Stimulated activated effector memory CD8-positive, alpha-beta T cell treated with anti-CD3 and anti-CD28 coated beads, Interleukin-12 subunit alpha, Interleukin-12 subunit beta, amount 100 ng/mL, for 72 hours (primary cell): ENCODE data around the gene NTSR1.

ENCODE experiments used
- ATAC-seq: fragments of 150-1000 bp; cut with Tn5 transposase; 2 replicates; pipeline ENCODE4 v1.10.0; 2021
- DNase-seq, 2 donors: peaks; one replicate each; pipeline ENCODE4 v3.0.0; 2021 to 2022; ENCODE audit warnings: low spot score in 2 of 2
- H3K27ac Mint-ChIP-seq: one replicate; pipeline ENCODE4 v1.8.0; 2022; ENCODE audit warnings: mild to moderate bottlenecking, mixed read lengths
- H3K36me3 Mint-ChIP-seq: one replicate; pipeline ENCODE4 v1.8.0; 2022; ENCODE audit warnings: mild to moderate bottlenecking, mixed read lengths
- H3K4me1 Mint-ChIP-seq: one replicate; pipeline ENCODE4 v1.8.0; 2022; ENCODE audit warnings: mixed read lengths
- H3K4me3 Mint-ChIP-seq: one replicate; pipeline ENCODE4 v1.8.0; 2022; ENCODE audit warnings: mild to moderate bottlenecking, mixed read lengths
- H3K9me3 Mint-ChIP-seq: one replicate; pipeline ENCODE4 v1.8.0; 2022; ENCODE audit warnings: mixed read lengths

Gene NTSR1

GRCh38 chr20:62696989-62697388, 11.6 kb upstream of the NTSR1 start:
- peaks cover 8% of the 10 kb centered on the region for H3K4me1 Mint-ChIP-seq
- no peaks in the 10 kb centered on the region for H3K9me3 Mint-ChIP-seq
- DNase-seq = no peak
- no peak overlapping the region for H3K4me3 Mint-ChIP-seq
- no peak for ATAC-seq
- no peaks in the 10 kb centered on the region for H3K36me3 Mint-ChIP-seq
- no peak overlapping the region for H3K27ac Mint-ChIP-seq

- no peaks in the 10 kb centered on the region for H3K36me3 Mint-ChIP-seq
- no peaks in the 10 kb centered on the region for H3K9me3 Mint-ChIP-seq
- DNase-seq (no peak), ATAC-seq (no peak)
- peaks cover 8% of the 10 kb centered on the region for H3K4me1 Mint-ChIP-seq
- H3K27ac Mint-ChIP-seq = no peak overlapping the region
- H3K4me3 Mint-ChIP-seq = no peak overlapping the region
Observed at GRCh38 chr20:62697468-62697912, 11.1 kb upstream of the NTSR1 start.

DNA sequence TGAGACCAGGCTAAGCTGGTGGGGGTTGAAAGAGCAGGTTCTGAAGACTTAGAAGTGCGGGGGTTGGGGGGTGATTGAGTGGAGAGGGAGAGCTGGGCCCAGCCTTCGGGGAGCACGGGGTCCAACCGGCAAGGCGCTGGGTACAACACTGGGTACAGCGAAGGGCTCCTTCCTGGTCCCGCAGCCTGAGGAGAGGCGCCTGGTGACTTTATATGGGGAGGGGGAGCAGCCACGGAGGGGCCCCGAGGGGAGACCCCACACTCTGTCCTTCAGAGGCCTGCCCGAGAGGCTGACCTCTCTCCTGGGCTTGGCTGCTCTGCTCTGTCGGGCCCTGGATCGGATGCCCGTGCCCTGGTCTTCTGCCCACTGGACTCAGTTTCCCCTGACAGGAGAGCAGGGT, 10.4 kb upstream of the NTSR1 start:
- H3K4me1 Mint-ChIP-seq = peaks cover 8% of the 10 kb centered on the region
- DNase-seq = no peak
- no peaks in the 10 kb centered on the region for H3K9me3 Mint-ChIP-seq
- H3K27ac Mint-ChIP-seq = no peak overlapping the region
- H3K36me3 Mint-ChIP-seq = no peaks in the 10 kb centered on the region
- H3K4me3 Mint-ChIP-seq = no peak overlapping the region
- no peak for ATAC-seq

DNA sequence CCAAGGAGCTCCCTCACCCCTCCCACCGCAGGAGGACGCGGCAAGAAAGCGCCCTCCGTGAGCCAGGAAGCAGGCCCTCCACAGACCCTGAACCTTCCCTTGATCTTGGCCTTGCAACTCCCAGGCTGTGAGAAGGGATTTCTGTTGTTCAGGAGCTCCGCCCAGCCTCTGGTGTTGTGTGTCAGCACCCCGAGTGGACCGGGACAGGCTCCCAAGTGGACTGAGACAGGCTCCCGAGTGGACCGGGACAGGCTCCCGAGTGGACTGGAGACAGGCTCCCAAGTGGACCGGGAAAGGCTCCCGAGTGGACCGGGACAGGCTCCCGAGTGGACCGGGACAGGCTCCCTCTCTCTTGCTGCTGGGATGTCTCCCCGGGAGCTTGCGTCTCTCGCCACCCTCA, 9.3 kb upstream of the NTSR1 start:
- no peaks in the 10 kb centered on the region for H3K36me3 Mint-ChIP-seq
- no peak overlapping the region for H3K4me3 Mint-ChIP-seq
- H3K9me3 Mint-ChIP-seq = no peaks in the 10 kb centered on the region
- H3K27ac Mint-ChIP-seq = no peak overlapping the region
- no peak for DNase-seq
- ATAC-seq = no peak
- peaks cover 15% of the 10 kb centered on the region for H3K4me1 Mint-ChIP-seq

DNA sequence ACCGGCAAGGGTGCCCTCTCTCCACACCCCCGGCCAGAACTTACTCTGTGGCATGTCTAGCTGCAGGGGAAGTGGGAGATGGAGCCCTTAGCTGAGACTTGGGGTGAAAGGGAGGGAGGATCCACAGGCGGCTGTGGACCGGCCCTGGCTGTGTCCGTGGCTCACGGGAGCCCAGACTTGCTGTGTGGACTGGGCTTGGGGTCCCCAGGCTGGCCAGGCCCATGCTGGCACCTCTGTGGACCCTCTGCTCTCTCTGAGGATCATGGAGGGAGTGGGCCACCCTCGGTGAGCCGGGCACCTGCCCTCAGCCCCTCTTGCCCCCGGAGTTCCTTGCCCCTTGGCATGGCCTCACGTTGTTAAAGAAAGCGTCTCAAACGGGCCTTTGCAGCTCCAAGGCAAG, 8.9 kb upstream of the NTSR1 start:
- Mint-ChIP-seq H3K4me3 (no peak overlapping the region), H3K36me3 (no peaks in the 10 kb centered on the region), H3K27ac (no peak overlapping the region), H3K9me3 (no peaks in the 10 kb centered on the region), H3K4me1 (peaks cover 19% of the 10 kb centered on the region)
- ATAC-seq (no peak), DNase-seq (no peak)

- no peak overlapping the region for H3K27ac Mint-ChIP-seq
- H3K9me3 Mint-ChIP-seq = no peaks in the 10 kb centered on the region
- DNase-seq (no peak), ATAC-seq (no peak)
- no peaks in the 10 kb centered on the region for H3K36me3 Mint-ChIP-seq
- H3K4me3 Mint-ChIP-seq = no peak overlapping the region
- peaks cover 20% of the 10 kb centered on the region for H3K4me1 Mint-ChIP-seq
Observed at GRCh38 chr20:62700261-62700930, 8.2 kb upstream of the NTSR1 start.

DNA sequence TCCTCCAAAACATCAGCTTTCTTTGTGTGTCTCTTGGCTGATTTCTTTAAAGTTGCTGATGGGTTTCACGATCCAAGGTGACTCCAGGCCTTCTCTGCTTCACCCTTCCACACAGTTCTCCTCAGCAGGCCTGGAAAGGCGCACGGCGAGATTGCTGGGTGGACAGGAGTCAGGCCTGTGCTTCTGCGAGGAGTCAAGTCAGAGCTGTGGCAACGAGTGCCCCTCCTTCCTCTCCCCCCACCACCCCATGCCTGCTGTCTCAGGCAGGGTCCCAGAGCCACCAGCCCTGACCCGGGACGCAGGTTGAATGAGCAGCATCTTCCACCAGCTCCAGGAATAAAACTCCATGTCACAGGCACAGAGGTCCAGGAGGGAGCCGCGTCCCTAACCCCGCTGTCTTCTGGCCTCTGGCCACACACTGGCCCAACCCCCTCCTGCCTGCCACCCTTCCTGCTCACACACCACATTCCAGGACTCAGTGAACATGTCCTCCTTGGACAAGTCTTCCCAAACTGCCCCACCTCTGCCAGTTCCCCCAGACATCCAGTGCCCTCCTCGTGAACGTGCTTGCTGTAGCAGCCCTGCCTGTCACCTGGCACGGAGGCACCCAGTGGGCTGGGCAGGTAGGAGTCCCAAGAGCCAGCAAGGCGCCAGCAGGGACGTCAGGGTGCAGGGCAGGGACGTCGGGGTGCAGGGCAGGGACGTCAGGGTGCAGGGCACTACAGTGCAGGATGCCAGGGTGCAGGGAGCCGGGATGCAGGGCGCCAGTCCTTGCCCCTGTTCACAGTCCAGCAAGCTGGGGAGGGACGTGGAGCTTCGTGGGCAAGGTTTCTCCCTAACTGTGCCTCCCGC, 7.2 kb upstream of the NTSR1 start:
- H3K36me3 Mint-ChIP-seq = no peaks in the 10 kb centered on the region
- no peak overlapping the region for H3K4me3 Mint-ChIP-seq
- H3K27ac Mint-ChIP-seq = peak overlapping the region; percentile 71
- ATAC-seq = no peak
- DNase-seq = no peak
- peaks cover 13% of the 10 kb centered on the region for H3K4me1 Mint-ChIP-seq
- H3K9me3 Mint-ChIP-seq = no peaks in the 10 kb centered on the region

- H3K27ac Mint-ChIP-seq = peak overlapping the region; percentile 71
- peaks cover 13% of the 10 kb centered on the region for H3K4me1 Mint-ChIP-seq
- ATAC-seq (no peak), DNase-seq (no peak)
- no peaks in the 10 kb centered on the region for H3K9me3 Mint-ChIP-seq
- H3K4me3 Mint-ChIP-seq = no peak overlapping the region
- no peaks in the 10 kb centered on the region for H3K36me3 Mint-ChIP-seq
Observed at GRCh38 chr20:62702013-62702300, 6.7 kb upstream of the NTSR1 start.

DNA sequence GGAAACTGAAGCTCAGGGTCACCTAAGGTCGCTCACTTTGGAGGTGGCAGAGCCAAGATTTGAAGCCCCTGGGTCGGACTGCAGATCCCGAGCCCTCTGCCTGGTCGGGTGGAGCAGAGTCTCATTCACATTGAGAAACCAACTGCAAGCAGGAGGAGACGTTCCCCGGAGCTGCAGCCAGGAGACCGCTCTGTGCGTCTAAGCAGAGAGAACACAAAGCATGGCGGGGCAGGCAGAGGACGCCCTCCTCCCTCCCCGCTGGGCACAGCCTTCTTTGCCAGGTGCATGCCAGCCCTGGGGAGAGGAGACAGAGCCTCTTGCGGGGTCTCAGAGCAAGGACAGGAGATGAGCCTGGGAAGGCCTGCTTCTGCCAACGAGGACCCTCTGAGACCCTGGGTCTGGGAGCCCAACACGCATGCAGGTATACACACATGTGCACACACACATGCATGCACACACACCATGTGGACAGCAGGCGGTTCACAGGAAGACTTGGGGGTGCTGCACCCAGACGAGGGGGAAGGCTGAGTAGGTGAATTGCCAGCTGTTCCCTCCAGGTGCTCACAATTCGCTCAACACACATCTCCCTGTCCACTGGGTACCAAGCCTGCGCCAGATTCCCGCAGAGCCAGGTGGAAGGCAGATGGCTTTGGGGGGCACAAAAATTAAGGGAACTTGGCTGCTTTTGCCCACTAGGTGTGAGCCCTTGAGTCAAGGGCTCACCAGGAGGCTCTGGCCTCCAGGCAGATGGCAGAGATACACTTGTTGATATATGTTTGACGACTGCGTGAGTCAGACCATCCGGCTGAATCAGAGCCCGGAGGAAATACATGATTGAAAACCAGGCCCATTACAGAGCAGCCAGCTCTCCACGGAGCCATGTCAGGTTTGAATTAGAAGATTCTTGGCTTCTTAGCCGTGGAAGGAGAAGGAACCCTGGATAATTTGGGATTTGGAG, 5.5 kb upstream of the NTSR1 start:
- Mint-ChIP-seq H3K27ac (peak overlapping the region; percentile 89), H3K36me3 (no peaks in the 10 kb centered on the region), H3K4me1 (peaks cover 15% of the 10 kb centered on the region), H3K4me3 (peak overlapping the region; percentile 55), H3K9me3 (no peaks in the 10 kb centered on the region)
- DNase-seq = no peak
- peak; percentile 92 for ATAC-seq

GRCh38 chr20:62703853-62704228, 4.8 kb upstream of the NTSR1 start:
- peaks cover 17% of the 10 kb centered on the region for H3K4me1 Mint-ChIP-seq
- no peak for ATAC-seq
- H3K27ac Mint-ChIP-seq = peak overlapping the region; percentile 89

DNA sequence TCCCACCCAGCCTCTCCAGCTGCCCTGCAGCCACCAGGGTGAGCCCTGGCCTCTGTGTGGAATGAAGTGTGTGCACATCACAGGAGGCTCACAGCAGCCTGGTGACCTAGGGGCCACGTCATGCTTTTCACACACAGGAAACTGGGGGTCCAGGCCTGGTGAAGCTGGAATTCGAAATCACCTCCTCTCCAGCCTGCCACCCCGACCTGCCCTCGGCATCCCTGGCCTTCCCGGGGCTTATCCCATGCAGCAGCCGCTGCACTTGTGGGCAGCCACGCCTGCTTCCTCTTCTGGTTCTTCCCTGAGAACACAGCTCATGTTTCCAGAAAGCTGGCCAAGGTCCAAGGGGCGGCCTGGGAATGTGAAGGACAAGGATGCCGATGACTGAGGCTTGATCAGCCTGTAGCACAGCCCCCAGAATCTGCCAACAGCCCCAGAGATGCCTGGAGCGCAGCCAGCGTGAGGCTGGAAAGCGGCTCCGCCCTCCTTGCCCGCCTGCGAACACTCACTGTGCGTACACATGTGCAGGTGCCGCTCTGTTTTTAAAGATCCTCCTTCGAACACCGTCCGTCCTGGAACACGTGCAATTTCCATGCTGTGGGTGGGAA, 4.2 kb upstream of the NTSR1 start:
- Mint-ChIP-seq H3K4me1 (peaks cover 17% of the 10 kb centered on the region), H3K27ac (no peak overlapping the region), H3K4me3 (no peak overlapping the region), H3K36me3 (no peaks in the 10 kb centered on the region), H3K9me3 (no peaks in the 10 kb centered on the region)
- DNase-seq = no peak
- no peak for ATAC-seq

More at GRCh38 chr20:62703853-62704228, 4.8 kb upstream of the NTSR1 start:
- H3K36me3 Mint-ChIP-seq = no peaks in the 10 kb centered on the region
- no peaks in the 10 kb centered on the region for H3K9me3 Mint-ChIP-seq
- DNase-seq = no peak
- peak overlapping the region; percentile 55 for H3K4me3 Mint-ChIP-seq

DNA sequence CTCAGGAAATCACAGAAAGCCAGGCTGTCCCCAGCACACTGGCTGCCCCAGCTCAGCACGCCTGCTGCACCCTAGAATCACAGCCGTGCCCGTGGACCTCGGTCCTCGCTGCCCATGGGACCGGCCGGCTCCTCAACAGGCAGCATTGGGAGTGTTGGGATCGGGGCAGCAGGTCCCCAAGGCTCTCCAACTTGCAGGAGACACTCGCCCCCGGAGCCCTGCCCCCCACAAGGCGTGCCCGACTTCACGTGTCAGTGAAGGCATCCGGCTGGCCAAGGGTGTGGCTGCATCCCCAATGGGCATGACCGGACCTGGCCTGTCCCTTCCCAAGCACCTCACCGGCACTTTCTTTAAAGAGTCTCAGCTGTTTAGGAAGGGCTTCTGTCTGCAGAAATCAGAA, 3.0 kb upstream of the NTSR1 start:
- no peaks in the 10 kb centered on the region for H3K9me3 Mint-ChIP-seq
- no peak overlapping the region for H3K27ac Mint-ChIP-seq
- H3K4me3 Mint-ChIP-seq = no peak overlapping the region
- no peak for DNase-seq
- no peak for ATAC-seq
- no peaks in the 10 kb centered on the region for H3K36me3 Mint-ChIP-seq
- peaks cover 17% of the 10 kb centered on the region for H3K4me1 Mint-ChIP-seq

GRCh38 chr20:62706344-62706743, 2.3 kb upstream of the NTSR1 start:
- Mint-ChIP-seq H3K4me1 (peaks cover 17% of the 10 kb centered on the region), H3K27ac (no peak overlapping the region), H3K36me3 (no peaks in the 10 kb centered on the region), H3K9me3 (no peaks in the 10 kb centered on the region), H3K4me3 (no peak overlapping the region)
- ATAC-seq (no peak), DNase-seq (no peak)

GRCh38 chr20:62706857-62707256, 1.8 kb upstream of the NTSR1 start:
- no peak for ATAC-seq
- H3K27ac Mint-ChIP-seq = no peak overlapping the region
- DNase-seq = no peak

DNA sequence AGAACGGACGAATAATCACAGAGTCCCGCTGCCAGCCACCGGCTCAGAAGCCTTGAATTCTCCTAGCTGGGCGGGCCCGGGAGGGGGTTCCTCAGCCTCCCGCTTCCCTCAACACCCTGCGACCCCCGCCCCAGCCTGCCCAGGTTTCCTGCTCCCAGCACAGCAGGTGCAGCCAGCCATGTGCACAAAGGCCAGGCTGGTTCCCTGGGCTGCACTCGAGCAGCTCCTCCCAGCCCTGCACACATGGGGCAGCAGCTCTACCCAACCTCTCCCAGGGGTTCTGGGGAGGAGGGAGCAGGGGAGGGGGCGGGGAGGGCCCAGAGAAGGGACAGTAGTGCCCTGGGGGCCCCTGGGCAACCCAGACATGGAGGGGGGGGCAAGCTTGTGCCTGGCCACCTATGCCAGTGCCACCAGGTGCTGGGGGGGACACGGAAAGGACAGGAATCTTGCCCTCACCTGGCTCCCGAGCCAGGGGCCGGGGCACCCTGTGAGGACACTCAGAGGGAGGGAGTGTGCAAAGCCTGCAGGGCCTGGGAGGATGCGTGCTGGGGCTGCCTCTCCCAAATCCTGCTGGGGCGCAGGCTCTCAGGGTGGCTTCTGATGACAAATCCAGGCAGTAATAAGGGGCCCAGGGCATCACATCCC, 1.2 kb upstream of the NTSR1 start:
- Mint-ChIP-seq H3K27ac (no peak overlapping the region), H3K4me3 (no peak overlapping the region)
- ATAC-seq = no peak

More at GRCh38 chr20:62706857-62707256, 1.8 kb upstream of the NTSR1 start:
- H3K4me3 Mint-ChIP-seq = no peak overlapping the region
- no peaks in the 10 kb centered on the region for H3K9me3 Mint-ChIP-seq
- H3K4me1 Mint-ChIP-seq = peaks cover 17% of the 10 kb centered on the region
- H3K36me3 Mint-ChIP-seq = no peaks in the 10 kb centered on the region

More for the DNA sequence above, 1.2 kb upstream of the NTSR1 start:
- Mint-ChIP-seq H3K4me1 (peaks cover 17% of the 10 kb centered on the region), H3K9me3 (no peaks in the 10 kb centered on the region), H3K36me3 (no peaks in the 10 kb centered on the region)
- no peak for DNase-seq
